SKM-1 treated with dmso at 0.1 percent for 144 hours (cell line): ENCODE data around the gene HORMAD1.
A peak's percentile ranks its signal among the peaks of the same experiment; 100 is the strongest.
"Not testable (repeated sequence)": the region's sequence is repeated elsewhere in the genome, so short reads cannot be mapped to it uniquely, and the experiment has no call there.

Source experiments
- DNase-seq: peaks from one replicate; lab custom pipeline; 2025; ENCODE audit not compliant: unreplicated experiment; lab: John Stamatoyannopoulos, UW

HORMAD1 gene

GRCh38 chr1:150696995-150697927 is 23.4 kb downstream of the HORMAD1 start, which contains the start of gene GOLPH3L:
Gene GOLPH3L (minus strand): TSS chr1:150697154. CDS start chr1:150694838, 2,316 bp downstream.
- peak; percentile 100 for DNase-seq

GRCh38 chr1:150696590-150696989 is 24.1 kb downstream of the HORMAD1 start:
- DNase-seq = peak; percentile 24

- DNase-seq = peak; percentile 10
Measured at GRCh38 chr1:150696162-150696561, 24.5 kb downstream of the HORMAD1 start.

- no peak for DNase-seq
Measured at GRCh38 chr1:150695561-150695960, 25.1 kb downstream of the HORMAD1 start.

- no peak for DNase-seq
Measured at GRCh38 chr1:150692720-150693119, 28.0 kb downstream of the HORMAD1 start.

GRCh38 chr1:150688763-150689162 is 31.9 kb downstream of the HORMAD1 start:
- DNase-seq = no peak

GRCh38 chr1:150686275-150686674 is 34.4 kb downstream of the HORMAD1 start:
- no peak for DNase-seq

- no peak for DNase-seq
Measured at GRCh38 chr1:150683914-150684313, 36.8 kb downstream of the HORMAD1 start.

GRCh38 chr1:150678988-150679387 is 41.7 kb downstream of the HORMAD1 start:
- no peak for DNase-seq

- DNase-seq = no peak
Measured at GRCh38 chr1:150674881-150675280, 45.8 kb downstream of the HORMAD1 start.

GRCh38 chr1:150663321-150663720 is 57.4 kb downstream of the HORMAD1 start:
- no peak for DNase-seq

- no peak for DNase-seq
Measured at GRCh38 chr1:150662811-150663210, 57.9 kb downstream of the HORMAD1 start.

GRCh38 chr1:150661156-150661555 is 59.5 kb downstream of the HORMAD1 start:
- DNase-seq = no peak

- DNase-seq = no peak
Measured at GRCh38 chr1:150660584-150660983, 60.1 kb downstream of the HORMAD1 start.

- not testable (repeated sequence) for DNase-seq
Measured at GRCh38 chr1:150657064-150657463, 63.6 kb downstream of the HORMAD1 start.

- not testable (repeated sequence) for DNase-seq
Measured at GRCh38 chr1:150654635-150655034, 66.1 kb downstream of the HORMAD1 start.

GRCh38 chr1:150650193-150650592 is 70.5 kb downstream of the HORMAD1 start:
- no peak for DNase-seq

GRCh38 chr1:150649441-150650075 is 71.1 kb downstream of the HORMAD1 start:
- DNase-seq = no peak
